ENCODE results near the gene C1orf146.
A peak's percentile ranks its signal among the peaks of the same experiment; 100 is the strongest.

The C1orf146 gene

DNA sequence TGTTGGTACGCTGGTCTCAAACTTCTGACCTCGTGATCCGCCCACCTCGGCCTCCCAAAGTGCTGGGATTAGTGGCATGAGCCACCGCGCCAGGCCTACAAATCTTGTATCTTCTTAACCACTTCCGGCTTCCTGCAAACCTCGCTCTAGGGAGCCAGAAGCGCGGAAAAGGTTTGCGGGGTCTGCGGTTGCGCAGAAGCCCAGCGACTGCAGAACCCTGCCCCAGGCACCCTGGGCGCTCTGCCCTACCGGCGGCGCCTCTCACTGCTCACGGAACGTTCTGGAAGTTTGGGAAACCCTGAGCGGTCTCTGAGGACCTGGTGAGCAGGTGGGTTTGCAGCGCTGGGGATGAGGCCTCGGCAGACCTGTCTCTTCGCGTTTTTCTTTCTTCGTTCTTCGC lies at the start of gene C1orf146:
Gene C1orf146 (plus strand): TSS at position 195 of the 400 bp plus-strand sequence. CDS start 13,506 bp downstream, outside the sequence.
- no peak for DNase-seq (ENCODE audit: low read depth, low spot score)
- no peak within 1 kb of the TSS for H3K4me3 ChIP-seq (ENCODE audit: low read depth, low read length)
- in situ Hi-C loops (cut with HindIII; ENCODE audit: low sequenced_read_pairs), result no loop called here
- no peak for TF ChIP-seq CTCF (IDR thresholded peaks at IDR 0.05; ENCODE audit: low read depth, low read length)

GRCh38 chr1:92168657-92169056 lies 49.1 kb upstream of the C1orf146 start:
- H3K4me3 ChIP-seq (ENCODE audit: low read depth, low read length), result no peak overlapping the region
- DNase-seq (ENCODE audit: low read depth, low spot score), result no peak
- no peak for TF ChIP-seq CTCF (IDR thresholded peaks at IDR 0.05; ENCODE audit: low read depth, low read length)
- in situ Hi-C loops (cut with HindIII; ENCODE audit: low sequenced_read_pairs), result no loop called here

DNA sequence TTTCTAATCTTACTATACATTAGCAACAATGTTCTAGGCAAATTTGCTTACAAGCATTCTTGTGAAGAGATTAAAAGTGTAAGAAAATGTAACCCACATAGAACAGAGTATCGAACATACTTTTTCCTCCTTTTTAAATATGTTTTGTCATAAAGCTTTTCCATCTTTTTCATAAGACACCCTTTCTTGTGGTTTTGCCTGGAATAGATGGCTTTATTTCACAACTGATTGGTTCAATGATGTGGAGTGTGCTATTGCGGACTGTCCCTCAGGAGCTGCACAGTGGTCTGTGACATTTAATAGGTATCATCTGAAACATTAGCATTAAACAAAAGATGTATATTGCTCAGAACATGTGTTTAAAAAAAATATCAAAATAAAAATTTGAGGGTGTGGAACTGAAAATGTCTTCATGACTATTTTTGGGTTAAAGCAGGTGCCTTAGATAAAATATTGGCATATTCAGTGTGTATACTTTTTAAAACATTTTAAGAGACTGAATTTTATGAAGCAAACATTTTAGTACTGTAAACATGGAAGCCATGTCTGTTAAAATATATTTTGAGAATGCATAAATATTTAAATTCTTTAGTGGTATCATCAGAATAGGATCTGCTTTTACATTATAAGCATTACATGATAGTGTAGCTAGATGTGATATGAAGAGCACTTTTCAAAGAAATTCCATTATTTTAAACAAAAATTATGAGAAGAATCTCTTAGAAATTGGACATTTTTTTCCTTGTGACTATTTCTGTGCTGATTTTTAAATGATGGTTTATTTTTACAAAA lies 48.3 kb upstream of the C1orf146 start:
- no peak for TF ChIP-seq CTCF (IDR thresholded peaks at IDR 0.05; ENCODE audit: low read depth, low read length)
- DNase-seq (ENCODE audit: low read depth, low spot score), result no peak
- in situ Hi-C loops (cut with HindIII; ENCODE audit: low sequenced_read_pairs), result no loop called here
- H3K4me3 ChIP-seq (ENCODE audit: low read depth, low read length), result no peak overlapping the region

GRCh38 chr1:92184632-92185031 lies 33.1 kb upstream of the C1orf146 start:
- no peak for TF ChIP-seq CTCF (IDR thresholded peaks at IDR 0.05; ENCODE audit: low read depth, low read length)
- in situ Hi-C loops (cut with HindIII; ENCODE audit: low sequenced_read_pairs), result no loop called here
- peak; percentile 83 for DNase-seq (ENCODE audit: low read depth, low spot score)
- no peak overlapping the region for H3K4me3 ChIP-seq (ENCODE audit: low read depth, low read length)

DNA sequence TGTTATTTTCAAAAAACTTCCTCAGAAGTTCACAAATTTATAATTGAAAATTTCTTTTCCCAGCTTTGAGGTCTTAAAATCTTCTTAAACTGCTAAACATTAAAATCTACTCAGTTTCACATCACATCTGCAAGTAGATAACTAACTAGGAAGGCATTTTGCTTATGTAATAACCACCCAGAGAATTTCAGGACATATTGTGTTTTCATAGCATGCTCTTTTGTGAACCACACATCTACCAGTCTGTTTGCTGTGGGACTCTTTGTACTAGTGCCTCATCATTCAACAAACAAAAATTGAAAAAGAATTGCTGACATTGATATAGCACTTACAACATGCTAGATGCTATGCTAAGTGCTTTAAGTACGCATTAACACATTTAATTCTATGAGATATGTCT lies 31.6 kb upstream of the C1orf146 start:
- peak; percentile 65 for DNase-seq (ENCODE audit: low read depth, low spot score)
- TF ChIP-seq CTCF (IDR thresholded peaks at IDR 0.05; ENCODE audit: low read depth, low read length), result no peak
- in situ Hi-C loops (cut with HindIII; ENCODE audit: low sequenced_read_pairs), result no loop called here
- no peak overlapping the region for H3K4me3 ChIP-seq (ENCODE audit: low read depth, low read length)

DNA sequence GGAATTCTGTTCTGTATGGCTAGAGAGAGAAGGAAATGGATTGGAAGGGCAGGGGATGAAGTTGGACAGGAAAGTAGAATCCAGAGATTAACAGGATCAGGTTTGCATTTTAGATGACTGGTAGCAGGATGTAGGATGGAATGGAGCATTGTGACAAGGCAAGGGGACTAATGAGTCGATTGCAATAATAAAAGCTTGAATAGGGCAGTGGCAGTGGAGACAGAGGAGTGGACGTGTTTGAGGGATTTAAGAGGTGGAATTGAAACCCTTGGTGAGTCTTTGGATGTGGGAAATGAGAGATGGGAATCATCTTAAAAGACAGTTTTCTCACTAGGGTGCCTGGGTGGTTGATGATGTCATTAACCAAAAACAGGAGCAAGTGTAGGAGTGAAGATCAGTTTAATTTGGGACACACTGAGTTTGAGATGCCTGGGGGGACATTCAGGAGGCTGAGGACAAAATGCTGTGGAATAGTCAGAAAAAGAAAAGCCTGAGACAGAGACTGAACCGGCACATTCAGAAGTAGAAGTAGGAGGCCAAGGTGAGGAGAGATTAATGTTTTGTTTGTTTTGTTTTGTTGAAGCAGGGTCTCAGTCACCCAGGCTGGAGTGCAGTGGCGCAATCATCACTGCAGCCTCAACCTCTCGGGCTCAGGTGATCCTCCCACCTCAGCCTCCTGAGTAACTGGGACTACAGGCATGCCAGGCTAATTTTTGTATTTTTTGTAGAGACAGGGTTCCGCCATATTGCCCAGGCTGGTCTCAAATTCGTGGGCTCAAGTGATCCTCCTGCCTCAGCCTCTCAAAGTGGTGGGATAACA lies 29.1 kb upstream of the C1orf146 start:
- TF ChIP-seq CTCF (IDR thresholded peaks at IDR 0.05; ENCODE audit: low read depth, low read length), result no peak

More for the DNA sequence above, 29.1 kb upstream of the C1orf146 start:
- no peak for DNase-seq (ENCODE audit: low read depth, low spot score)
- in situ Hi-C loops (cut with HindIII; ENCODE audit: low sequenced_read_pairs), result no loop called here
- no peak overlapping the region for H3K4me3 ChIP-seq (ENCODE audit: low read depth, low read length)
